Small intestine (tissue), 4 donors: ENCODE data around the gene ERMARD. TPM values are rescaled to one million over a fixed set of nuclear protein-coding genes. Genes with fewer than 3 reads are reported as not detected.

Experiments used
- polyA plus RNA-seq, 4 donors: library from polyadenylated mRNA; stranded (reverse) in 3 of 4; unstranded in 1 of 4; fragments of 200-250 nt in 3 of 4; fragments of 120-200 nt in 1 of 4; gene quantifications; one replicate each; pipeline versions ENCODE4 v1.2.1 to v1.2.3, GENCODE V29; 2013
- donor health status: healthy with polysubstance abuse.
- donor health status: Bipolar disorder and iron deficiency.
- donor health status: healthy.

The ERMARD gene
- polyA plus RNA-seq, 4 donors = 20.5 to 55.9 (median 33.6) TPM

Other genes starting within 250 kb of the ERMARD start
- 10 to 100 TPM in 2 of 4 donors, 1 to 10 TPM in 2; 9.7 to 62.2 (median 14.7) TPM for gene WDR27, start 49.6 kb upstream of the ERMARD start, polyA plus RNA-seq
- gene C6orf120, start 49.5 kb upstream of the ERMARD start, polyA plus RNA-seq = 10 to 100 TPM in 2 of 4 donors, 1 to 10 TPM in 2; 8.4 to 37.9 (median 10.5) TPM
- gene PHF10, start 27.1 kb upstream of the ERMARD start, polyA plus RNA-seq = 10 to 100 TPM; 23.5 to 75.4 (median 36.6) TPM
- 1 to 10 TPM in 3 of 4 donors, under 1 TPM in 1; 0.89 to 6.2 (median 1.5) TPM for gene DYNLT2, start 50 bp upstream of the ERMARD start, polyA plus RNA-seq